NCI-H510A (cell line): ENCODE data around the gene ANO7.

Source experiments
- DNase-seq: peaks from one replicate; lab custom pipeline; 2025; lab: John Stamatoyannopoulos, UW

The ANO7 gene

DNA sequence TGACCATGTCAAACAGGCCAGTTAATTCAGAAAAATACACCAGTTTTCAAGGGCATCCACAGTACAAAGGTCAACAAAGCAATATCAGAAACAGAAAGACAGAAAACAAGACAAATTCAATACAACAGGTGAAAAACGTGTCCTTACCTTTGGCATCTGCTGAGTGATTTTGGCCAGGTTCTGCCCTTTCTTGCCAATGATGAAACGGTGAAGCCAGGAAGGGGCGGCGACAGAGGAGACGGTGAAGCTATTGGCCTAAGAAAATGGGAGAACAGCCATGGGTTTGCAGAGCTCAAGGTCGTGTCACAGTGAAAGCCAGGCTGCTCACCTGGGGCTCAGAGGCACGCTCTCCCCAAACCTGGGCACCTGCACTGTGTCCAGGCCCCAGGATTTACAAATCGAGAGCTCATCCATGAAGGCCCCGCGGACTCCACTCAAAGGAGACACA, 66.5 kb downstream of the ANO7 start:
- no peak for DNase-seq

DNA sequence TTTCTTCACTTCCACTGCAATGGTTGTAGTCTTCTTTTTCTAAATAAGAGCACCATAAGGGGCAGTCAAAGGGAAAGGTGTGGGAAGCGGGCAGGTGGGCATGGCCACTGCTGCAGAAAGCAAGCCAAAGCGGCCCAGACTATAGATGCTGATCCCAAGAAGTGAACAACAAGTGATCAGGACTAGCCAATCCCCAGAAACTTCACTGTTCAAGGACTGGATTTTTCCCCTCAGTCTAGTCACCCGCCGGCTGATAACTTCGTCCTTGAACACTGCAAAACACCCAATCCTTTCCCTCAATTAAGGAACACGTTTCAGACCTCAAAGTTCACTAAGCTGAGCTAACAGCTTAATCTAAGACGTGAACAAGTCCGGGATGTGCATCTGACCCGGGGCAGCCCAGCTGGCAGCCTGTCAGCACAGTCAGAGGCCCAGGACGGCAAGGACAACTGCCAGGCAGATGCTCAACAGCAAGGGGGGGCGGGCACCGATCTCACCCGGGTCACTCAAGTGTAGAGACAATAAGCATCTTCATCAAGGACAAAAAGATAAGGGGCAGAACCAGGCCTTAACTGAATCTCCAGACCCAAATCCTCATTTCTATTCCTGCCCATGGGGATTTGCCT, 67.2 kb downstream of the ANO7 start:
- DNase-seq: no peak

GRCh38 chr2:241256168-241256545, 67.7 kb downstream of the ANO7 start:
- DNase-seq: no peak

- DNase-seq: no peak
Observed at GRCh38 chr2:241257419-241258032, 69.0 kb downstream of the ANO7 start.

DNA sequence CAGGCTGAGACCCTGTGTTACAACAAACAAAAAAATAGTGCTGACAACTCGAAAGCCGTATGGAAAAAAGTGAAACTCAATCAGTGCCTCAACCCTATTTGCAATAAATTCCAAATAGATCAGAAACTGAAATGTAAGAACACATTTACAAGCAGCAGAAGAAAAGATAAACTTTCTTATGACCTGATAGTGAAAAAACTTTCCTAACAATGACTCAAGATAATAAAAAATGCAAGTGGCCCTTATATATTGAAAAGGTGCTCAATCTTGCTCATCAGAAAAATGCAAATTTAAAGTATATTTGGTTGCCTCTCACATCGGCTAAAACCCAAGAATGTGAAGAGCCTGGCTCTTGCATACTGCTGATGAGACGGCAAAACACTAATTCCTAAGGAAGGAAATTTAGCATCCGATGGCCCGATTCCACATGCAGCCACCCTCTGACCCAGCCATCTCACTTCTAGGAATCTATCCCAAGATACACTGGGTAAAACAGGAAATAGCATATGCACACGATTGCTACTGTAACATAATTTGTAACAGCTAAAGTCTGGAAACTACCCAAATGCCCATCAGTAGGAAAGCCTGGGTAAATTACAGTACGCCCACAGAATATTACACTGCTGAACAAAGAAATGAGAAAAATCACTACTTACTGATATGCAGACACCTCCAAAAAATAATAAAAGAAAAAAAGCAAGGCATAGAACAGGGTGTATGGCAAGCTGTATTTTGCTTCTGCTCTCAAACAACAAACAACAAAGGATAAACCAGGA, 70.2 kb downstream of the ANO7 start:
- DNase-seq: no peak

DNA sequence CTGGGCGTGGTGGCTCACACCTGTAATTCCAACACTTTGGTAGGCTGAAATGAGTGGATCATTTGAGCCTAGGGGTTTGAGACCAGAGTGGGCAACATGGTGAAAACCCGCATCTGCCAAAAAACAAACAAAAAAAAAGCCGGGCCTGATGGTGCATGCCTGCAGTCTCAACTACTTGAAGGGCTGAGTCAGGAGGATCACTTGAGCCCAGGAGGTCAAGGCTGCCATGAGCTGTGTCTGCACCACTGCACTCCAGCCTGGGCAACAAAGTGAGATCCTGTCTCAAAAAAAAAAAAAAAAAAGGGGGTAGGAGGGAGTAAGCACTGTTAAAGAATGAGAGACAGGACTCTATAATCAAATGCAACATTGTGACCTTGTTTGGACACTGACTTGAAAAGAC, 72.4 kb downstream of the ANO7 start:
- no peak for DNase-seq

DNA sequence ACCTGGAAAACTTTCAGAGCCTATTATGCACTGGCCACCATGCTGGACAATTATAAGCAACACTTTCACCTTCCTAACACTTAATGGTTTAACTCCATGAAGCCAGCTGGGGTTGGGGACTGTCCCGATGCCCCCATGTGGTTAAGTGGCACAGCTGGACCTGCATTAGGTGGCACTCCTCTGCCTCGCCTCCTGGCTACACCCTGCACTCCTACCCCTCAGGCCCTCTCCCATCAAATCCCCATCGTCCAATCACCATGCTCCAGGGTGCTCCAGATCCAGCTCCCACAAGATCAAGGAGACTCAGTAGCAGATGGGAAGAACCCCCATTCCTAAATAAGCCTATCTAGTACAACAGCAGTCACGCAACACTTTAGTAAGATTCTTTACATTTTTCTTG, 73.2 kb downstream of the ANO7 start:
- DNase-seq: no peak

- DNase-seq: no peak
Observed at GRCh38 chr2:241263061-241263460, 74.6 kb downstream of the ANO7 start.

- DNase-seq: no peak
Observed at GRCh38 chr2:241265506-241265905, 77.0 kb downstream of the ANO7 start.

DNA sequence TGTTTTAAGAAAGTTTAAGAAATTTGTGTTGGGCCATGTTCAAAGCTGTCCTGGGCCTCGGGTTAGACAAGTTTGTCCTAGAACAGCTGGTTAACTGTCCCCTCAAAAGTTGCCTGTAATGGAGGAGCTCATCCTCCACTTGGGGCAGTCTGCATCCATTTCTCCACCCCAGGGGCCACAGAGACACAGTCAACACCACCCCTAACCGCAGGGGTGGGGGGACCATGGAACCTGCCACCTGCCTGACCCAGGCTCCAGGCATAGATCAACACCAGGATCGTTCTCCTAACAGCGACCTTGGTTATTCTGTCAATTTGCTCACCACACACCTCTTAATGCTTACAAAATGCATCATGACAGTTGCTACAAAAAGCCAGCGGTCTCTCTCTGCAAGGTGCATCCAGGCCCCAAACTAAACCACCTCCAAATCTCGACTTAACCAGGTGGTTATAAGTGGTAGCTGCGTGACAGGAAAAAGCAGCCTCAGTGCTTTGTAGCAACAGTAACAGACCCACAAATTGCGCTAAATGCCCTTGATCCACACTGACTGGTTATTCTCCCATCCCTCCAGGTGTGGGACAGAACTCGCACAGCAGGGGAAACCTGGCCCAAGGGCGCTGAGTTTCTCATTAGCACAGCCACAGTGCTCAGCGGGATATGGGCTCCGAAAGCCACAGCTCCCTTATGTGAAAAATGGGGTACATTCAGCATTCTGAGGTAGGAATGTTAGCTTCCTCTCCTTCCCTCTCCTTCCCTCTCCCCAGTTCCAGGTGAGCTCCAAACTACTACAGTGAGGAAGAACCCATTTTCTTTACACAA, 79.0 kb downstream of the ANO7 start:
- DNase-seq: no peak

GRCh38 chr2:241268306-241268705, 79.8 kb downstream of the ANO7 start:
- DNase-seq: no peak

- DNase-seq: no peak
Observed at GRCh38 chr2:241268716-241269445, 80.4 kb downstream of the ANO7 start.

DNA sequence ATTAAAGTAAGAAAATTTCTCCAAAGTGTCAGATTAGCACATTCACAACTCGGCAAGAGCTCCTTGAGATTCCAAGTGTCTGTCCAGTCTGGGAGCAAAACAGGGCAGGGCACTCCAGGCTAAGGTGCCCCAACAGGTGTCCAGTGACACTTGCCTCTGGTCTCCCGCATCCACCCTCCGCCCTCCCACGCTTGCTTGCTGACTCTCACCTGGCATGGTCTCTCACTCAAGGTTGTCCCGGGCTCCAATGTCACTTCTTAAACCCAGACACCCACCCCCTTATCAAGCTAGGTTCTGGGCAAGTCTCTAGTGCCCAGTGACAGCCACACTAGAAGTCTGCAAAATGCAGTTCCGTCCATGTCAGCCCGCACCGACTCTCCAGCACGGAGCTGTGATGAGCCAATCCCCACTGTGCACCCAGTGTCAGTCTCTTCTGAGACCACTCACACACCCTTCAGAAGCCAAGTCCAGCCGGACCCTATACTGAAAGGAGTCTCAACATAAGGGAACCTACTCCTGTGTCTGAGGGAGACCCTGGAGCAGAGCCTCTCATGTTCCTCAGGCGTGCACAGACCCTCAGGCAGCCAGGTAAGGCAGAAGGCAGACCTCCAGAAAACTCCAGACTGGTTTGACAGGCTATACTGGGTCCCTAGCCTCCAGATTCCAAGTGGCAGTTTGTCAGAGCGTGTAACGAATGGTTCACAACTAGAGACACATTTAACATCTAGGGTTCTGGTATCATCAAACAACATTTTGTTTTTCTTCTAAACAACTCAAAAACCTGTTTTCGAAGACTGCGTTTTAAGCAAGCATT, 81.4 kb downstream of the ANO7 start:
- no peak for DNase-seq

DNA sequence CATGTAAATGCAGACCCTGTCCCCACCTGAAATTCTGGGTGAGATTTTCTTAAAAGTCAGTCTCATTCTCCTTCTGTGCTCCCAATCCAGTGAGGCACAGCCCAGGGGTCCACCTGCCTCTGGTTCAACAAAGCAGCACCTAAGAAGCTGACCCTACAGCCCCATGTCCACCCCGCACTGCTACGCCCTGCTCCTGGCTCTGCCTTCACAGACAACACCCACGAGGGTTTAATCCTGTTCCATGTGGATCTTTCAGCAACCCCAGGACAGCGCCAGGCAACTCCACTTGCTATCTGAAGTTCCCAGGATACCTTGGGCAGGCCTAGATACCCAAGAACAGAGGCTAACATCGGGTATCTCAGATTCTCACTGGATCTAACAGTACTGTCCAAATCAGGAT, 82.1 kb downstream of the ANO7 start:
- no peak for DNase-seq

DNA sequence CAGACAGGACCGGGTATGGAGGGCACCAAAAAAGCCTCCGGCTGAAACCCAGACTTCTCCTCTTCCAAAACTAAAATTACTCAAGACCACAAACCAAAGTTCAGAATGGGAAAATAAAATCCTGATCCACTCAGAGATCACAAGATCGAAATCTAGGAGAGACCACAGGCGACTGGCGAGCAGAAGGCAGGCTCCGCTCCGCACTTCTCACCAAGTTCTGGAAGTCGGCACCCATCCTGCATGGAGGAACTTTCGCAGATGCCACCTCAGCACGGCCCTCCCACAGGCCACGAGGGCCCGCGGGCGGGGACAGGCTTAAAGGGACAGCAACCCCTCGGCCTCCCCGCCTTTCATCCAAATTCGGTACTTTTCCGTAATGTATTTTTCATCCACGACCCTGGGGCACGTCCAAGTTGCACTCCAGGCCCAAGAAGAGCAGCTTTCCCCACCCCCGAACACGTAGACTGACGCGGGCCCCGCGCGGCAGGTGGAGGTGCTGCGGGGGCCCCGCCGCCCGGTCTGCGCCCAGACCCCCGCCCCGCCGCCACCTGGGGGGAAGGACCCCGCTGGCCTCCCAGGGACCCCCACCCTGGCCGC, 83.3 kb downstream of the ANO7 start:
- no peak for DNase-seq

DNA sequence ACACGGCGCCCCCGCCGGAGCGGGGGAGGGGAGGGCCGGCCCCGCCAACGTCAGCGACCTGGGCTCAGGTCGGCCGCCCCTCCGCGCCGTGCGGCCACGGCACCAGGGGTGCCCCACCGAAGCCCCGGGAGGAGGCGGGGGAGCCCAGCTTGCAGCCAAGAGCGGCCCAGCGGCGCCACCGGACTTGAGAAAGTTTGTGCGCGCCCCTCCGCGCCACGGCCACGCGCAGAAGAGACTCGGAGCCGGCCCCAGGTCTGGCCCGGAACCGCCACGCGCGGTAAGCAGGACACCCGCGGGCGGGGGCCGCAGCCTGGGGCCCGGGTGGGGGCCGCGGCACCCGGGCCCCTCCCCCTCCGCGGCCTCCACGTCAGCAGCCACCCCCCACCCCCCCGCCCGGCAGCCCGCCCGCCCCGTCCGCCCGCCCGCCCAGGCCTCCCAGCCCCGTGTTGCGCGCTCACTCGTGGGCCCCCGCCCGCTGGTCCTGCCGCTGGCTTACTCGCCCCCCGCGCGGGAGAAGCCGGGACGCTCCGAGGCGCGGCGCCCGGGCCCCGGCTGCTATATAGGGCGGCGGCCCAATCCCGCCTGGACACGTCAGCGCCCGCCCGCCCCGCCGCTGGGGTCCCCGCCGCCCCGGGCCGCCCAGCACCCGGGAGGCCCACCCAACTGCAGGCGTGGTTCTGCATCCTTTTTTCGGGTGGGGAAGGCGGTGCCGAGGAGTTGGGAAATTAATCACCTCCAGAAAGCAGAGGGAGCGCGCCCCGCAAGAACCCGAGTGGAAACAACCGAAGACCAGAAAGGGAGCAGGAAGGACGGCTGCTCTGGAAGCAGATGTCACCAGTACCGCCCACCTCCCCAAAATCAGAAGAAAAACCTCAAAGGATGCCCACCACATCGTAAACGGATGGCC, 84.1 kb downstream of the ANO7 start:
- no peak for DNase-seq

- no peak for DNase-seq
Observed at GRCh38 chr2:241273210-241274020, 84.9 kb downstream of the ANO7 start.

- peak; percentile 32 for DNase-seq
Observed at GRCh38 chr2:241274127-241274526, 85.7 kb downstream of the ANO7 start.
